Measurements from ENCODE around the gene MAN2A1. TPM values are rescaled to one million over a fixed set of nuclear protein-coding genes. Genes with fewer than 3 reads are reported as not detected.

Gene MAN2A1
- total and polyA plus RNA-seq, 2 experiments from 2014 or later, result 32.5 to 129 TPM

DNA sequence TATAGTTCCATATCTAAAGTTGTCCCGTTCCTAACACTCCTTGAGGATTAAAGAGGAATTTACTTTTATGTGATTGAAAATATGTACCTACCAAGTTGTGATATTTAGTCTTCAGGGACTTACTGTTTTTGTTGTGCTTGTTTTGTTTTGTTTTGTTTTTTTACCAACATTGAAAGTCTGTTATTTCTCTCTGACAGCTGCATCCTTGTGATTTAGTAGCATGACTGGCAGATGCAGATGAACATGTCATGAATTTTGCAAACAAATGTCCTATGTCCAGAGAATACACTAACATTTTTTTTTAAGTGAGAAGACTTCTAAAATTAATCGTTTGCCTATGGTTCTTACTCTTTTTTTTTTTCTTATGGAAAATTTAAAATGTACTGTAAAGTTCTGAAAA, 85.4 kb downstream of the MAN2A1 start:
- H3K9me2 ChIP-seq (ENCODE audit: insufficient read depth), result no peaks in the 10 kb centered on the region

More for the DNA sequence above, 85.4 kb downstream of the MAN2A1 start:
- H3K27me3 Mint-ChIP-seq (ENCODE audit: insufficient read depth, low read depth, poor library complexity), result no peaks in the 10 kb centered on the region
- no peak overlapping the region for H3K4me2 ChIP-seq
- H3K4me3 ChIP-seq, result no peak overlapping the region
- H3K79me2 ChIP-seq (replicated peaks; ENCODE audit: insufficient read depth), result peaks cover 13% of the 10 kb centered on the region
- H3K27ac Mint-ChIP-seq, result no peak overlapping the region
- H2AFZ ChIP-seq, result no peak overlapping the region
- H3K27ac ChIP-seq (ENCODE audit: low read depth), result no peak overlapping the region
- ATAC-seq (no peak), DNase-seq (ENCODE audit: low spot score) (no peak)
- no peaks in the 10 kb centered on the region for H3K27me3 ChIP-seq (ENCODE audit: insufficient read depth)
- no peaks in the 10 kb centered on the region for H3K9me3 Mint-ChIP-seq
- H3F3A ChIP-seq (replicated peaks; ENCODE audit: low read depth), result no peaks in the 10 kb centered on the region
- H3K36me3 ChIP-seq (ENCODE audit: insufficient read depth), result no peaks in the 10 kb centered on the region; the same call in 1 of the 2 replicates
- peaks cover 23% of the 10 kb centered on the region for H3K36me3 Mint-ChIP-seq (ENCODE audit: low read depth)
- peaks cover 5% of the 10 kb centered on the region; the same call in 1 of the 2 replicates for H4K20me1 ChIP-seq (replicated peaks; ENCODE audit: insufficient read depth)
- TF ChIP-seq STAT1 (IDR thresholded peaks at IDR 0.05; ENCODE audit: unreplicated experiment) (no peak), CREB1 (CRISPR knock-in tag; IDR thresholded peaks at IDR 0.05; ENCODE audit: low read depth) (no peak), NANOG (IDR thresholded peaks at IDR 0.05; ENCODE audit: borderline replicate concordance) (no peak), EZH2 (IDR thresholded peaks at IDR 0.05; ENCODE audit: low read depth, unreplicated experiment) (no peak), EZH2phosphoT487 (IDR thresholded peaks at IDR 0.05; ENCODE audit: unreplicated experiment) (no peak), JUNB (IDR thresholded peaks at IDR 0.05; ENCODE audit: unreplicated experiment) (no peak), ZNF114 (CRISPR knock-in tag; IDR thresholded peaks at IDR 0.05) (no peak), POLR2AphosphoS5 (IDR thresholded peaks at IDR 0.05; ENCODE audit: low read depth) (no peak), ZNF331 (CRISPR knock-in tag; IDR thresholded peaks at IDR 0.05; ENCODE audit: low read depth) (no peak)
- TF ChIP-seq, protein P1, sequence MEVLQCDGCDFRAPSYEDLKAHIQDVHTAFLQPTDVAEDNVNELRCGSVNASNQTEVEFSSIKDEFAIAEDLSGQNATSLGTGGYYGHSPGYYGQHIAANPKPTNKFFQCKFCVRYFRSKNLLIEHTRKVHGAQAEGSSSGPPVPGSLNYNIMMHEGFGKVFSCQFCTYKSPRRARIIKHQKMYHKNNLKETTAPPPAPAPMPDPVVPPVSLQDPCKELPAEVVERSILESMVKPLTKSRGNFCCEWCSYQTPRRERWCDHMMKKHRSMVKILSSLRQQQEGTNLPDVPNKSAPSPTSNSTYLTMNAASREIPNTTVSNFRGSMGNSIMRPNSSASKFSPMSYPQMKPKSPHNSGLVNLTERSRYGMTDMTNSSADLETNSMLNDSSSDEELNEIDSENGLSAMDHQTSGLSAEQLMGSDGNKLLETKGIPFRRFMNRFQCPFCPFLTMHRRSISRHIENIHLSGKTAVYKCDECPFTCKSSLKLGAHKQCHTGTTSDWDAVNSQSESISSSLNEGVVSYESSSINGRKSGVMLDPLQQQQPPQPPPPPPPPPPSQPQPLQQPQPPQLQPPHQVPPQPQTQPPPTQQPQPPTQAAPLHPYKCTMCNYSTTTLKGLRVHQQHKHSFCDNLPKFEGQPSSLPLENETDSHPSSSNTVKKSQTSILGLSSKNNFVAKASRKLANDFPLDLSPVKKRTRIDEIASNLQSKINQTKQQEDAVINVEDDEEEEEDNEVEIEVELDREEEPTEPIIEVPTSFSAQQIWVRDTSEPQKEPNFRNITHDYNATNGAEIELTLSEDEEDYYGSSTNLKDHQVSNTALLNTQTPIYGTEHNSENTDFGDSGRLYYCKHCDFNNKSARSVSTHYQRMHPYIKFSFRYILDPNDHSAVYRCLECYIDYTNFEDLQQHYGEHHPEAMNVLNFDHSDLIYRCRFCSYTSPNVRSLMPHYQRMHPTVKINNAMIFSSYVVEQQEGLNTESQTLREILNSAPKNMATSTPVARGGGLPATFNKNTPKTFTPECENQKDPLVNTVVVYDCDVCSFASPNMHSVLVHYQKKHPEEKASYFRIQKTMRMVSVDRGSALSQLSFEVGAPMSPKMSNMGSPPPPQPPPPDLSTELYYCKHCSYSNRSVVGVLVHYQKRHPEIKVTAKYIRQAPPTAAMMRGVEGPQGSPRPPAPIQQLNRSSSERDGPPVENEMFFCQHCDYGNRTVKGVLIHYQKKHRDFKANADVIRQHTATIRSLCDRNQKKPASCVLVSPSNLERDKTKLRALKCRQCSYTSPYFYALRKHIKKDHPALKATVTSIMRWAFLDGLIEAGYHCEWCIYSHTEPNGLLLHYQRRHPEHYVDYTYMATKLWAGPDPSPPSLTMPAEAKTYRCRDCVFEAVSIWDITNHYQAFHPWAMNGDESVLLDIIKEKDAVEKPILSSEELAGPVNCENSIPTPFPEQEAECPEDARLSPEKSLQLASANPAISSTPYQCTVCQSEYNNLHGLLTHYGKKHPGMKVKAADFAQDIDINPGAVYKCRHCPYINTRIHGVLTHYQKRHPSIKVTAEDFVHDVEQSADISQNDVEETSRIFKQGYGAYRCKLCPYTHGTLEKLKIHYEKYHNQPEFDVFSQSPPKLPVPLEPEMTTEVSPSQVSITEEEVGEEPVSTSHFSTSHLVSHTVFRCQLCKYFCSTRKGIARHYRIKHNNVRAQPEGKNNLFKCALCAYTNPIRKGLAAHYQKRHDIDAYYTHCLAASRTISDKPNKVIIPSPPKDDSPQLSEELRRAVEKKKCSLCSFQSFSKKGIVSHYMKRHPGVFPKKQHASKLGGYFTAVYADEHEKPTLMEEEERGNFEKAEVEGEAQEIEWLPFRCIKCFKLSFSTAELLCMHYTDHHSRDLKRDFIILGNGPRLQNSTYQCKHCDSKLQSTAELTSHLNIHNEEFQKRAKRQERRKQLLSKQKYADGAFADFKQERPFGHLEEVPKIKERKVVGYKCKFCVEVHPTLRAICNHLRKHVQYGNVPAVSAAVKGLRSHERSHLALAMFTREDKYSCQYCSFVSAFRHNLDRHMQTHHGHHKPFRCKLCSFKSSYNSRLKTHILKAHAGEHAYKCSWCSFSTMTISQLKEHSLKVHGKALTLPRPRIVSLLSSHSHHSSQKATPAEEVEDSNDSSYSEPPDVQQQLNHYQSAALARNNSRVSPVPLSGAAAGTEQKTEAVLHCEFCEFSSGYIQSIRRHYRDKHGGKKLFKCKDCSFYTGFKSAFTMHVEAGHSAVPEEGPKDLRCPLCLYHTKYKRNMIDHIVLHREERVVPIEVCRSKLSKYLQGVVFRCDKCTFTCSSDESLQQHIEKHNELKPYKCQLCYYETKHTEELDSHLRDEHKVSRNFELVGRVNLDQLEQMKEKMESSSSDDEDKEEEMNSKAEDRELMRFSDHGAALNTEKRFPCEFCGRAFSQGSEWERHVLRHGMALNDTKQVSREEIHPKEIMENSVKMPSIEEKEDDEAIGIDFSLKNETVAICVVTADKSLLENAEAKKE (CRISPR knock-in tag; IDR thresholded peaks at IDR 0.05), result no peak
- TF ChIP-seq, protein P2, sequence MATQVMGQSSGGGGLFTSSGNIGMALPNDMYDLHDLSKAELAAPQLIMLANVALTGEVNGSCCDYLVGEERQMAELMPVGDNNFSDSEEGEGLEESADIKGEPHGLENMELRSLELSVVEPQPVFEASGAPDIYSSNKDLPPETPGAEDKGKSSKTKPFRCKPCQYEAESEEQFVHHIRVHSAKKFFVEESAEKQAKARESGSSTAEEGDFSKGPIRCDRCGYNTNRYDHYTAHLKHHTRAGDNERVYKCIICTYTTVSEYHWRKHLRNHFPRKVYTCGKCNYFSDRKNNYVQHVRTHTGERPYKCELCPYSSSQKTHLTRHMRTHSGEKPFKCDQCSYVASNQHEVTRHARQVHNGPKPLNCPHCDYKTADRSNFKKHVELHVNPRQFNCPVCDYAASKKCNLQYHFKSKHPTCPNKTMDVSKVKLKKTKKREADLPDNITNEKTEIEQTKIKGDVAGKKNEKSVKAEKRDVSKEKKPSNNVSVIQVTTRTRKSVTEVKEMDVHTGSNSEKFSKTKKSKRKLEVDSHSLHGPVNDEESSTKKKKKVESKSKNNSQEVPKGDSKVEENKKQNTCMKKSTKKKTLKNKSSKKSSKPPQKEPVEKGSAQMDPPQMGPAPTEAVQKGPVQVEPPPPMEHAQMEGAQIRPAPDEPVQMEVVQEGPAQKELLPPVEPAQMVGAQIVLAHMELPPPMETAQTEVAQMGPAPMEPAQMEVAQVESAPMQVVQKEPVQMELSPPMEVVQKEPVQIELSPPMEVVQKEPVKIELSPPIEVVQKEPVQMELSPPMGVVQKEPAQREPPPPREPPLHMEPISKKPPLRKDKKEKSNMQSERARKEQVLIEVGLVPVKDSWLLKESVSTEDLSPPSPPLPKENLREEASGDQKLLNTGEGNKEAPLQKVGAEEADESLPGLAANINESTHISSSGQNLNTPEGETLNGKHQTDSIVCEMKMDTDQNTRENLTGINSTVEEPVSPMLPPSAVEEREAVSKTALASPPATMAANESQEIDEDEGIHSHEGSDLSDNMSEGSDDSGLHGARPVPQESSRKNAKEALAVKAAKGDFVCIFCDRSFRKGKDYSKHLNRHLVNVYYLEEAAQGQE (IDR thresholded peaks at IDR 0.05; ENCODE audit: unreplicated experiment), result no peak
- TF ChIP-seq, protein P3, sequence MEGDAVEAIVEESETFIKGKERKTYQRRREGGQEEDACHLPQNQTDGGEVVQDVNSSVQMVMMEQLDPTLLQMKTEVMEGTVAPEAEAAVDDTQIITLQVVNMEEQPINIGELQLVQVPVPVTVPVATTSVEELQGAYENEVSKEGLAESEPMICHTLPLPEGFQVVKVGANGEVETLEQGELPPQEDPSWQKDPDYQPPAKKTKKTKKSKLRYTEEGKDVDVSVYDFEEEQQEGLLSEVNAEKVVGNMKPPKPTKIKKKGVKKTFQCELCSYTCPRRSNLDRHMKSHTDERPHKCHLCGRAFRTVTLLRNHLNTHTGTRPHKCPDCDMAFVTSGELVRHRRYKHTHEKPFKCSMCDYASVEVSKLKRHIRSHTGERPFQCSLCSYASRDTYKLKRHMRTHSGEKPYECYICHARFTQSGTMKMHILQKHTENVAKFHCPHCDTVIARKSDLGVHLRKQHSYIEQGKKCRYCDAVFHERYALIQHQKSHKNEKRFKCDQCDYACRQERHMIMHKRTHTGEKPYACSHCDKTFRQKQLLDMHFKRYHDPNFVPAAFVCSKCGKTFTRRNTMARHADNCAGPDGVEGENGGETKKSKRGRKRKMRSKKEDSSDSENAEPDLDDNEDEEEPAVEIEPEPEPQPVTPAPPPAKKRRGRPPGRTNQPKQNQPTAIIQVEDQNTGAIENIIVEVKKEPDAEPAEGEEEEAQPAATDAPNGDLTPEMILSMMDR (conservative IDR thresholded peaks at IDR 0.05; ENCODE audit: low read depth in 2 of 2), result no peak
- TF ChIP-seq, protein P4, sequence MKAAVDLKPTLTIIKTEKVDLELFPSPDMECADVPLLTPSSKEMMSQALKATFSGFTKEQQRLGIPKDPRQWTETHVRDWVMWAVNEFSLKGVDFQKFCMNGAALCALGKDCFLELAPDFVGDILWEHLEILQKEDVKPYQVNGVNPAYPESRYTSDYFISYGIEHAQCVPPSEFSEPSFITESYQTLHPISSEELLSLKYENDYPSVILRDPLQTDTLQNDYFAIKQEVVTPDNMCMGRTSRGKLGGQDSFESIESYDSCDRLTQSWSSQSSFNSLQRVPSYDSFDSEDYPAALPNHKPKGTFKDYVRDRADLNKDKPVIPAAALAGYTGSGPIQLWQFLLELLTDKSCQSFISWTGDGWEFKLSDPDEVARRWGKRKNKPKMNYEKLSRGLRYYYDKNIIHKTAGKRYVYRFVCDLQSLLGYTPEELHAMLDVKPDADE (IDR thresholded peaks at IDR 0.05), result no peak
- no peak overlapping the region for H3K4me3 Mint-ChIP-seq
- H3K4me1 Mint-ChIP-seq, result peaks cover 7% of the 10 kb centered on the region; the same call in 2 of the 3 replicates
- H3K4me1 ChIP-seq (ENCODE audit: insufficient read depth), result no peaks in the 10 kb centered on the region
